PC-9 (cell line): ENCODE measurements around the gene ARHGAP33.

Experiments used
- CTCF ChIP-seq: fragments of 200-600 bp; sonication (generic); conservative IDR thresholded peaks from 2 replicates; pipeline ENCODE4 v1.6.1; 2017; ENCODE audit warnings: mixed run types, antibody characterized with exemption, mild to moderate bottlenecking, moderate library complexity
- EZH2 ChIP-seq: fragments of 200-600 bp; sonication (generic); IDR thresholded peaks from 2 replicates; pipeline ENCODE4 v1.8.0; 2017; ENCODE audit warnings: antibody characterized with exemption, low read depth

GRCh38 chr19:35833972-35834371 lies 58.6 kb downstream of the ARHGAP33 start:
- TF ChIP-seq CTCF (no peak), EZH2 (no peak)
